ENCODE data around the gene ERC1.

DNA sequence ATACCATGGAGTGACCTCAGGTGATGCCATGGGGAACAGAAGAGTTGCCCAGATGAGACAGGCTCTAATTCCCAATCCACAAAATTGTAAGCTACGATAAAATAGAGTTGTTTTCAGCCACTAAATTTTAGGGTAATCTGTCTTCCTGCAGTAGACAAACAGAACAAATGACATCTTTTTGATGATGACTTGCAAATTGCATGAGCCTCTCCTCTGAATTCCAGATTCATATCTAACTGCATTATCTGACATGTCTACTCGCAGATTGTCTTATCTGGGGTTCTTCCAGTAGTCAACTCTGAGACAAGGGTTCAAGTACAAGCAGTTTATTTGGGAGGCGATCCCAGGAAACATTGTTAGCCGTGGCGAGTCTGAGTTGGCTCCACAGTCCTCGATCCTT, 14.4 kb upstream of the ERC1 start:
- TF ChIP-seq, protein P1, sequence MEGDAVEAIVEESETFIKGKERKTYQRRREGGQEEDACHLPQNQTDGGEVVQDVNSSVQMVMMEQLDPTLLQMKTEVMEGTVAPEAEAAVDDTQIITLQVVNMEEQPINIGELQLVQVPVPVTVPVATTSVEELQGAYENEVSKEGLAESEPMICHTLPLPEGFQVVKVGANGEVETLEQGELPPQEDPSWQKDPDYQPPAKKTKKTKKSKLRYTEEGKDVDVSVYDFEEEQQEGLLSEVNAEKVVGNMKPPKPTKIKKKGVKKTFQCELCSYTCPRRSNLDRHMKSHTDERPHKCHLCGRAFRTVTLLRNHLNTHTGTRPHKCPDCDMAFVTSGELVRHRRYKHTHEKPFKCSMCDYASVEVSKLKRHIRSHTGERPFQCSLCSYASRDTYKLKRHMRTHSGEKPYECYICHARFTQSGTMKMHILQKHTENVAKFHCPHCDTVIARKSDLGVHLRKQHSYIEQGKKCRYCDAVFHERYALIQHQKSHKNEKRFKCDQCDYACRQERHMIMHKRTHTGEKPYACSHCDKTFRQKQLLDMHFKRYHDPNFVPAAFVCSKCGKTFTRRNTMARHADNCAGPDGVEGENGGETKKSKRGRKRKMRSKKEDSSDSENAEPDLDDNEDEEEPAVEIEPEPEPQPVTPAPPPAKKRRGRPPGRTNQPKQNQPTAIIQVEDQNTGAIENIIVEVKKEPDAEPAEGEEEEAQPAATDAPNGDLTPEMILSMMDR (IDR thresholded peaks at IDR 0.05; ENCODE audit: low read length), result no peak
- no peak for TF ChIP-seq EZH2 (IDR thresholded peaks at IDR 0.05; ENCODE audit: borderline replicate concordance, low read length)

All from OCI-LY1 (cell line).